Activated gamma-delta T cell (primary cell): ENCODE data around the gene TMEM127.
"Not testable (repeated sequence)": the region's sequence is repeated elsewhere in the genome, so short reads cannot be mapped to it uniquely, and the experiment has no call there.

ENCODE experiments used
- DNase-seq: peaks from one replicate; lab custom pipeline; 2025; lab: John Stamatoyannopoulos, UW

TMEM127 gene

GRCh38 chr2:96241227-96241626, 24.6 kb downstream of the TMEM127 start:
- DNase-seq, result no peak

- DNase-seq, result no peak
Measured at GRCh38 chr2:96240341-96241038, 25.3 kb downstream of the TMEM127 start.

DNA sequence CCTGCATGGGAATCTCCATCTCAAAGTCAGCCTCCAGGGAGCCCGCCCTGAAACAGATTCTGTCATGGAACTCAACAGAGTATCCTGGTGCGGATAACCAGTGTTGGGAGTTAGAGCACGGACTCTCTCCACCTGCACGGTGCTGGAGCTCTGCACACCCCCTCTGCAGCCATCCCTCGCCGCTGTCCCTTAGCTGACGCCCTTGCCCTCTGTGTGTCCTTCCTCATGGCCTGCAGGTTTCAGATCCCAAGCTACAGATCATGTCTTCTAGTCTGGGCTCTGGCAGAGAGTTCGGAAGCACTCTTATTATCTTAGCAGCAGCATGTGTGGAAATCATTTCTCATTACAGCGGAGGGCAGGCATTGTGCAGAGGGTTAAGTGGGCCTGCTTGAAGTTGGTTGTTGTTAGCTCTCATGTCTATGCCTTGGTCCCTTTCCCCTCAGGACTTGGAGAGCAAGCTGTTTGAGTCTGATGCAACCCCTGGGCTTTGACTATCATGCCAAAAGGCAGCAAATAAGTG, 26.0 kb downstream of the TMEM127 start:
- DNase-seq, result no peak

DNA sequence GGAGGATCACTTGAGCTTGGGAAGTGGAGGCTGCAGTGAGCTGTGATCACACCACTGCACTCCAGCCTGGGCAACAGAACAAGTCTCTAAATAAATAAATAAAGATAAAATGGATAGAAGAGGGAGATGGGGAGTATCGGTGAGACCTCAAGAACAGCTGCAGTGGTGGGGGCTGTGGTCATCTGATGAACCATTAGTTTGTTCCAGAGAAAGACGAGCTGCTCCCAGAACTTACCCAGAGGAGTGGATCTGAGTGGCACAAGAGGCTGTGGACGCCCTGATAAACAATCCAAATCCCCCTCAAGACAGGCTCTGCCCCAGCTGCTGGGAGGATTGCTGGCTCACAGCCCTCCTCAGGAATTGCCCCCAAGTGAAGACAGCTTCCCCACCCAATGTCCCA, 26.7 kb downstream of the TMEM127 start:
- DNase-seq, result no peak

GRCh38 chr2:96238266-96238665, 27.5 kb downstream of the TMEM127 start:
- no peak for DNase-seq

DNA sequence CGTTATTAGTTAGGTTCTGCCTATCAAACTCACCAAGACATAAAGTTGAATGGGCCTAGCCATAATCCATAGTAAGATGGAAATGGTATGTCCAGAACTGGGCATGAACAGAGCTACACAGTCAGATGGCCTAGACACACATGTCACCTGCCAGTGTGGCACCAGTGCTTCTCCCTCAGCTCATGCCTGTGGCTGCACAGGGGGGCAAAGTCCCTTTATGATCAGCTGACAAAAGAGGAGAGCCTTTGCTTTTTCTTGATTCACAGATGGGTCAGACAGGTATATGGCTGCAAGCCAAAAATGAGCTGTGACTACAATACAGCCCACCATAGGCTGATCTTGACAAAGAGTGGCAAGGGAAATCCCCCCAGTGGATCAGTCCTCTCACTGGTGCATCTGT, 28.9 kb downstream of the TMEM127 start:
- DNase-seq, result no peak

GRCh38 chr2:96233880-96234316, 31.9 kb downstream of the TMEM127 start:
- DNase-seq, result no peak

- DNase-seq, result no peak
Measured at GRCh38 chr2:96233436-96233835, 32.4 kb downstream of the TMEM127 start.

DNA sequence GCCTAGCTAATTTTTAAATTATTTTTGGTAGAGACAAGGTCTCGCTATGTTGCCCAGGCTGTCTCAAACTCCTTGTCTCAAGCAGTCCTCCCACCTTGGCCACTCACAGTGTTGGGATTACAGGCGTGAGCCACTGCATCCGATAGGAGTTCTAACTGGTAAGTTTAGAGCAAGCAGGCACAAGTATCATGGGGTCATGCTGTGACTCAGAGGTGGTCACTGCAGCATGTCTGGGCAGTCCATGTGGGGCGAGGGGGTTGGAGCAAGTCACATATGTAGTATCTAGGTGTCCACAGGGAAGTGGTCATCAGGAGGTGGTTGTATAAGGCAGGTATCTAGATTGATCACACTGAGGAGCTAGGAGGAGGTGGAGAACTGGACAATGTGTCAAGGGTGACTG, 34.5 kb downstream of the TMEM127 start:
- DNase-seq, result no peak

- DNase-seq, result no peak
Measured at GRCh38 chr2:96225016-96225533, 40.7 kb downstream of the TMEM127 start.

DNA sequence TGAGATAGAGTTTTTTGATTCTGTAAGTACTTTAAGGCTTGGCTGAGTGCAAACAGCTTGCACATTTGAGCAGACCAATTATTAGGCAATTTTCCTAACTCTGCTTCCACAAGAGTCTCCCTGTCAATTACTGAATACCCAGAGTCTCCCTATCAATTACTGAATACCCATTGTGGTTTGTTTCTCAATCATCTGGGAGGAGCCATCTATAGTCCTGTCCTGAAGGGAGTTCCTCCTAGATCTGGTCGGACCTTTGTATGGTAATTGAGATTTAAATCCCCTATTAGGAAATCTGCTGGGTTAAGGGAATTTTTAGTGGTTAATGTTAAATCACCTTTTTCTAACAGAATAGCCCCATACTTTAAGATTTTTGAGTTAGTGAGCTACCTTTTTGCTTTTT, 44.7 kb downstream of the TMEM127 start:
- not testable (repeated sequence) for DNase-seq

DNA sequence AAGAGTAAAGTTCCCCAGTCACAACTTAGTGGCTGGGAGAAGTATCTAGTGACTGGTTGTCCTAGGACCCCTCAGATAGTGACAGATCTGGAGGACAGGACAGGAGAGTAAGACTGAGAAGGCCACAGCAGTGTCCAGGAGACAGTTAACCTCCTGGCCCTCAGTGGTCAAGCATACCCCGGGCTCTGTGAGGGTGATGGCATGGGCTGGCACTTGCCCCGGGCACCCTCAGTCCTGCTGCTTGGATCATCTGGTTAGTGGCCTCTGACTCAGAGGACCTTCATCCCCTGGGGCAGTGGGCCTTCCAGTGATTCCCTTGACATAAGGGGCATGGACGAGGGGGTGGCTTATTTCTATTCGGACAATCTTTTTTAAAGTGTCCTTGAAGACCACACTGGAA, 45.8 kb downstream of the TMEM127 start:
- not testable (repeated sequence) for DNase-seq

- no peak for DNase-seq
Measured at GRCh38 chr2:96218508-96219131, 47.2 kb downstream of the TMEM127 start.

- no peak for DNase-seq
Measured at GRCh38 chr2:96214554-96214953, 51.2 kb downstream of the TMEM127 start.

DNA sequence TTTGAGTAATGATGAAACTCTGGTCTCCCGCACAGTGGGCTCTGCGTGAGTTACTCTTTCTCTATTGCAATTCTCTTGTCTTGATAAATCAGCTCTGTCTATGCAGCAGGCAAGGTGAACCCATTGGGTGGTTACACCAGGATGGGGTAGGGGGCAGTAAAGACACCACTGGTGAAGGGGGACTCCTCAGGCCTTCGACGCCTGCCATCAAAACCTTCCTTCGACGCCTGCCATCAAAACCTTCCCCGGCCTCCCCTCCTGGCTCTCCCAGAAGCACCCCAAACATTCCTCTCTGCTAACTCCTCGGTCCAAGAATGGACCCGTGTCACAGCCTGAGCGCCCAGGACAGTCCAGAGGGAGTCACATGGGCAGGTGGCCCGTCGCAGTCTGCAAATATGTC, 52.4 kb downstream of the TMEM127 start:
- no peak for DNase-seq

GRCh38 chr2:96212339-96212738, 53.5 kb downstream of the TMEM127 start:
- DNase-seq, result no peak

DNA sequence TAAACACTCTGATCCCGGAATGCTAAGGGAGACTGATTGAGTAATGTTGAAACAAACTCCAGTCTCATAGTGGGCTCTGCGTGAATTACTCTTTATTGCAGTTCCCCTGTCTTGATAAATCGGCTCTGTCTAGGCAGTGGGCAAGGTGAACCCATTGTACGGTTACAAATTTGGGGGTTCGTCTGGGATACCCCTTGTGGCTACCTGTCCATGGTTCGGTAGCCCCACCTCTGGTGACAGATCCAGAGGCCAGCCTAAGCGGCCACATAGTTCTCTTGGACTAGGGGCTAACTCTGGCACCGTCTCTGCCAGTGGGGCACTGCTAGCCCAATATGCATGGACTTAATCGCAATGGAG, 56.1 kb downstream of the TMEM127 start:
- DNase-seq, result no peak

- no peak for DNase-seq
Measured at GRCh38 chr2:96209011-96209728, 56.6 kb downstream of the TMEM127 start.

- DNase-seq, result peak; percentile 93
Measured at GRCh38 chr2:96208143-96209010, 57.4 kb downstream of the TMEM127 start, which contains the start of gene STARD7. Gene STARD7 (minus strand): TSS chr2:96208827. CDS start chr2:96208434, 393 bp downstream.

DNA sequence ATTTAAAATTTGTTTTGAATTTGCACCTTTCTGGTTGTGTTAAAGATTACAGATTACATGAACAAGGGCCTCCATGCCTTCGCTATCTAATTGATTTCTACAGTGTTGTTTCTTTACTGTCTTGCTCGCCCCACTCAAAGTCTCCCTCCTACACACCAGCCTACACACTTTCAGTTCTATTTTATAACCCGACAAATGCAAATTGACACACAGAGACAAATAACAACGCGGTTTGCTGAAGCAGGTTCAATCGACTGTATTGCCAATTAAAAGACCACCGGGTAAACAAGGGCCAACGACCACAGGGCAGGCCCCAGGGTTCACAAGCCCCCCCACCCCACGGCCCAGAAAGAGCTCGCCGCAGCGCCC, 58.0 kb downstream of the TMEM127 start:
- DNase-seq, result no peak

GRCh38 chr2:96207073-96207773, 58.6 kb downstream of the TMEM127 start:
- no peak for DNase-seq
